Brain microvascular endothelial cell (primary cell): ENCODE measurements around the gene PFDN1.

Experiments used
- DNase-seq: peaks from one replicate; pipeline ENCODE4 v3.0.0-alpha.2; 2020
- H3K27ac ChIP-seq: fragments of 250-450 bp; sonication (Bioruptor Pico); 2 replicates; pipeline ENCODE4 v1.5.1; 2020; ENCODE audit warnings: mild to moderate bottlenecking, moderate library complexity
- H3K27me3 ChIP-seq: fragments of 250-450 bp; sonication (Bioruptor Pico); replicated peaks from 2 replicates; pipeline ENCODE4 v1.5.1; 2020; ENCODE audit warnings: mild to moderate bottlenecking
- H3K36me3 ChIP-seq: fragments of 250-450 bp; sonication (Bioruptor Pico); replicated peaks from 2 replicates; pipeline ENCODE4 v1.5.1; 2020; ENCODE audit warnings: mild to moderate bottlenecking
- H3K4me3 ChIP-seq: 2 replicates; pipeline ENCODE4 v1.5.1; 2011; ENCODE audit warnings: low read depth, mild to moderate bottlenecking, control low read depth, low read length, moderate library complexity
- CTCF ChIP-seq: IDR thresholded peaks from 2 replicates; pipeline ENCODE4 v1.5.1; 2011; ENCODE audit warnings: low read depth, mild to moderate bottlenecking, moderate library complexity, low read length, control low read depth, inconsistent platforms; ENCODE audit errors: missing control alignments
- in situ Hi-C: cut with HindIII; loops from 2 replicates; pipeline ENCODE4 v1.10.0; 2017; ENCODE audit warnings: low sequenced_read_pairs, low pct_ligation_motif_present

The PFDN1 gene

GRCh38 chr5:140266471-140267200 lies 36.3 kb downstream of the PFDN1 start:
- Histone ChIP-seq H3K4me3 (no peak overlapping the region), H3K27me3 (no peaks in the 10 kb centered on the region), H3K36me3 (no peaks in the 10 kb centered on the region), H3K27ac (no peak overlapping the region)
- TF ChIP-seq CTCF, result no peak
- DNase-seq, result no peak
- in situ Hi-C loops, result no loop called here

- in situ Hi-C loops, result no loop called here
- Histone ChIP-seq H3K4me3 (no peak overlapping the region), H3K27me3 (no peaks in the 10 kb centered on the region), H3K27ac (no peak overlapping the region), H3K36me3 (no peaks in the 10 kb centered on the region)
- TF ChIP-seq CTCF, result no peak
- no peak for DNase-seq
Observed at GRCh38 chr5:140265845-140266244, 37.1 kb downstream of the PFDN1 start.

- no peak overlapping the region for H3K27ac ChIP-seq
- H3K36me3 ChIP-seq, result peaks cover 4% of the 10 kb centered on the region
- in situ Hi-C loops, result no loop called here
- DNase-seq, result no peak
- TF ChIP-seq CTCF, result no peak
- H3K4me3 ChIP-seq, result no peak overlapping the region
- H3K27me3 ChIP-seq, result no peaks in the 10 kb centered on the region
Observed at GRCh38 chr5:140262839-140263238, 40.1 kb downstream of the PFDN1 start.

GRCh38 chr5:140262221-140262620 lies 40.7 kb downstream of the PFDN1 start:
- H3K4me3 ChIP-seq, result no peak overlapping the region
- in situ Hi-C loops, result no loop called here
- peaks cover 4% of the 10 kb centered on the region for H3K36me3 ChIP-seq
- no peaks in the 10 kb centered on the region for H3K27me3 ChIP-seq
- H3K27ac ChIP-seq, result peak overlapping the region; percentile 71
- no peak for TF ChIP-seq CTCF
- no peak for DNase-seq

GRCh38 chr5:140261403-140262171 lies 41.3 kb downstream of the PFDN1 start:
- peaks cover 4% of the 10 kb centered on the region for H3K36me3 ChIP-seq
- H3K27me3 ChIP-seq, result no peaks in the 10 kb centered on the region
- TF ChIP-seq CTCF, result peak; percentile 17
- in situ Hi-C loops, result no loop called here
- no peak overlapping the region for H3K4me3 ChIP-seq
- DNase-seq, result peak; percentile 92
- H3K27ac ChIP-seq, result peak overlapping the region; percentile 71
